Liver (tissue), 9 donors: Measurements from ENCODE around the gene TPBGL. TPM values are rescaled to one million over a fixed set of nuclear protein-coding genes. Genes with fewer than 3 reads are reported as not detected.

Experiments
- DNase-seq: peaks from one replicate; pipeline ENCODE4 v3.0.0-alpha.2; 2017; ENCODE audit warnings: low spot score
- H3K27ac ChIP-seq, 2 donors: one replicate each; pipeline ENCODE4 v1.7.0; 2013; ENCODE audit warnings: inconsistent platforms in 2 of 2, low read length in 2 of 2, control low read depth in 1 of 2, low read depth in 1 of 2, mild to moderate bottlenecking in 1 of 2
- H3K27me3 ChIP-seq, 4 donors: one replicate each; pipeline versions ENCODE4 v1.6.1 to v1.7.0; 2013; ENCODE audit warnings: low read length in 3 of 4, inconsistent platforms in 1 of 4, mild to moderate bottlenecking in 1 of 4, moderate library complexity in 1 of 4; ENCODE audit not compliant: control insufficient read depth in 4 of 4, insufficient read depth in 4 of 4
- H3K36me3 ChIP-seq, 4 donors: one replicate each; pipeline versions ENCODE4 v1.6.1 to v1.7.0; 2013; ENCODE audit warnings: low read length in 3 of 4, mild to moderate bottlenecking in 3 of 4, low read depth in 1 of 4, moderate library complexity in 1 of 4; ENCODE audit not compliant: control insufficient read depth in 4 of 4, insufficient read depth in 3 of 4
- H3K4me1 ChIP-seq, 4 donors: one replicate each; pipeline versions ENCODE4 v1.6.1 to v1.7.0; 2013; ENCODE audit warnings: low read length in 3 of 4, mild to moderate bottlenecking in 3 of 4, moderate library complexity in 1 of 4; ENCODE audit not compliant: control insufficient read depth in 4 of 4, insufficient read depth in 4 of 4
- H3K4me3 ChIP-seq, 3 donors: one replicate each; pipeline versions ENCODE4 v1.6.1 to v1.7.0; 2013; ENCODE audit warnings: low read length in 3 of 3, control low read depth in 1 of 3, low read depth in 1 of 3, mild to moderate bottlenecking in 1 of 3
- H3K9ac ChIP-seq, 2 donors: one replicate each; pipeline ENCODE4 v1.7.0; 2013; ENCODE audit warnings: low read length in 2 of 2, mild to moderate bottlenecking in 2 of 2, moderate library complexity in 2 of 2, control low read depth in 1 of 2, low read depth in 1 of 2
- H3K9me3 ChIP-seq, 4 donors: one replicate each; pipeline versions ENCODE4 v1.6.1 to v1.7.0; 2013; ENCODE audit warnings: low read length in 3 of 4; ENCODE audit not compliant: control insufficient read depth in 4 of 4
- ATF3 ChIP-seq: IDR thresholded peaks from 2 replicates; pipeline ENCODE4 v1.6.1; 2016; ENCODE audit warnings: antibody characterized with exemption
- CTCF ChIP-seq: fragments of 150-350 bp; IDR thresholded peaks from 2 replicates; pipeline ENCODE4 v1.5.1; 2017; ENCODE audit warnings: improper control_type of control experiment, low read depth, low read length; ENCODE audit not compliant: missing input control
- EGR1 ChIP-seq, 2 donors: IDR thresholded peaks; 2 replicates each; pipeline ENCODE4 v1.6.1; 2016 to 2018; ENCODE audit warnings: antibody characterized with exemption in 2 of 2, low read depth in 2 of 2
- FOXA1 ChIP-seq: IDR thresholded peaks from 2 replicates; pipeline ENCODE4 v1.6.1; 2016; ENCODE audit warnings: antibody characterized with exemption
- FOXA2 ChIP-seq: IDR thresholded peaks from 2 replicates; pipeline ENCODE4 v1.6.1; 2016; ENCODE audit warnings: antibody characterized with exemption
- HNF4A ChIP-seq, 2 donors: conservative IDR thresholded peaks; 2 replicates each; pipeline ENCODE4 v1.6.1; 2016; ENCODE audit warnings: antibody characterized with exemption in 2 of 2, mild to moderate bottlenecking in 2 of 2
- HNF4G ChIP-seq: IDR thresholded peaks from 2 replicates; pipeline ENCODE4 v1.6.1; 2016; ENCODE audit warnings: antibody characterized with exemption
- MAX ChIP-seq: IDR thresholded peaks from 2 replicates; pipeline ENCODE4 v1.6.1; 2016; ENCODE audit warnings: antibody characterized with exemption
- NR2F2 ChIP-seq: IDR thresholded peaks from 2 replicates; pipeline ENCODE4 v1.6.1; 2016; ENCODE audit warnings: antibody characterized with exemption
- RAD21 ChIP-seq, 2 donors: IDR thresholded peaks; 2 replicates each; pipeline ENCODE4 v1.6.1; 2016; ENCODE audit warnings: antibody characterized with exemption in 2 of 2, mild to moderate bottlenecking in 2 of 2
- REST ChIP-seq: IDR thresholded peaks from 2 replicates; pipeline ENCODE4 v1.6.1; 2016; ENCODE audit warnings: antibody characterized with exemption, mild to moderate bottlenecking
- RXRA ChIP-seq, 2 donors: IDR thresholded peaks; 2 replicates each; pipeline ENCODE4 v1.6.1; 2017 to 2018; ENCODE audit warnings: antibody characterized with exemption in 2 of 2, mild to moderate bottlenecking in 1 of 2
- SP1 ChIP-seq: IDR thresholded peaks from 2 replicates; pipeline ENCODE4 v1.6.1; 2018; ENCODE audit warnings: antibody characterized with exemption, mild to moderate bottlenecking
- ZBTB33 ChIP-seq: IDR thresholded peaks from 2 replicates; pipeline ENCODE4 v1.6.1; 2016; ENCODE audit warnings: antibody characterized with exemption
- WGBS: extraction: QIAGEN DNeasy Blood & Tissue Kit; methylation state at CpG from one replicate; pipeline ENCODE4 v1.1.7; 2013; 5-methylcytosine and 5-hydroxymethylcytosine counted together
- polyA plus RNA-seq, 2 donors: library from polyadenylated mRNA; stranded (reverse) in 1 of 2; unstranded in 1 of 2; fragments of 200-250 nt in 1 of 2; fragments of >200 nt in 1 of 2; fragmentation: Nextera tagmentation in 1 of 2; extraction: Ambion mirVana in 1 of 2; gene quantifications; one replicate each; pipeline versions ENCODE4 v1.2.1 to v1.2.3, GENCODE V29; 2013 to 2015
- total RNA-seq, 2 donors: library from RNA; depleted of rRNA; stranded (reverse); fragments of >200 nt; gene quantifications; one replicate each; pipeline ENCODE4 v1.2.3, GENCODE V29; 2014
- donor health status: healthy.
- donor health status: healthy.
- donor health status: healthy.
- donor health status: healthy.
- donor health status: healthy.

The TPBGL gene
- total and polyA plus RNA-seq, 4 donors, result 0.05 TPM; not detected in 3

GRCh38 chr11:75272391-75272790 lies 31.8 kb downstream of the TPBGL start:
- H3K27ac ChIP-seq, result no peak overlapping the region
- no peaks in the 10 kb centered on the region for H3K4me1 ChIP-seq
- peak; percentile 20 for DNase-seq
- TF ChIP-seq HNF4A (conservative IDR thresholded peaks at IDR 0.05) (no peak), NR2F2 (no peak), RXRA (IDR thresholded peaks at IDR 0.05) (no peak), FOXA1 (no peak), CTCF (no peak)
- 87% methylated on average over 5 of the region's 5 CpGs for WGBS
- H3K9me3 ChIP-seq, result no peaks in the 10 kb centered on the region
- peaks cover 0 to 20% (median 7%) of the 10 kb centered on the region in 4 donors for H3K36me3 ChIP-seq
- no peak overlapping the region for H3K4me3 ChIP-seq
- no peaks in the 10 kb centered on the region for H3K27me3 ChIP-seq
- H3K9ac ChIP-seq, result no peak overlapping the region

GRCh38 chr11:75272821-75273301 lies 32.3 kb downstream of the TPBGL start:
- H3K4me1 ChIP-seq, result no peaks in the 10 kb centered on the region
- no peaks in the 10 kb centered on the region for H3K9me3 ChIP-seq
- H3K4me3 ChIP-seq, result no peak overlapping the region
- no peak overlapping the region for H3K9ac ChIP-seq
- peaks cover 0 to 24% (median 7%) of the 10 kb centered on the region in 4 donors for H3K36me3 ChIP-seq
- H3K27ac ChIP-seq, result no peak overlapping the region
- WGBS, result 93% methylated on average over 12 of the region's 12 CpGs
- no peak for TF ChIP-seq EGR1 (IDR thresholded peaks at IDR 0.05; ENCODE audit: low read depth in 2 of 2)
- no peak for TF ChIP-seq NR2F2
- no peak for TF ChIP-seq FOXA1
- no peak for TF ChIP-seq FOXA2
- no peak for TF ChIP-seq SP1
- TF ChIP-seq CTCF, result no peak
- no peak for TF ChIP-seq MAX
- no peak for TF ChIP-seq RAD21 (IDR thresholded peaks at IDR 0.05)
- TF ChIP-seq RXRA (IDR thresholded peaks at IDR 0.05), result no peak
- TF ChIP-seq REST, result no peak
- TF ChIP-seq ATF3, result no peak
- no peak for TF ChIP-seq ZBTB33
- no peak for TF ChIP-seq HNF4G
- DNase-seq, result peak; percentile 19
- H3K27me3 ChIP-seq, result no peaks in the 10 kb centered on the region
